Activated CD4-positive, alpha-beta T cell treated with anti-CD3 and anti-CD28 coated beads for 48 hours (primary cell): Measurements from ENCODE around the gene PSMA8.
"Not testable (repeated sequence)": the region's sequence is repeated elsewhere in the genome, so short reads cannot be mapped to it uniquely, and the experiment has no call there.

ENCODE experiments used
- DNase-seq: peaks from one replicate; pipeline ENCODE4 v3.0.0-alpha.2; 2020

The PSMA8 gene

GRCh38 chr18:26238718-26239117 lies 105.0 kb downstream of the PSMA8 start:
- not testable (repeated sequence) for DNase-seq

GRCh38 chr18:26242392-26242791 lies 108.7 kb downstream of the PSMA8 start:
- DNase-seq: not testable (repeated sequence)
